Activated naive CD4-positive, alpha-beta T cell treated with anti-CD3 and anti-CD28 coated beads for 36 hours (primary cell): ENCODE results near the gene LHX6. TPM values are rescaled to one million over a fixed set of nuclear protein-coding genes. Genes with fewer than 3 reads are reported as not detected.

ENCODE experiments used
- CTCF ChIA-PET: fragments of 350-600 bp; sonication (Branson Sonifier 250); formaldehyde crosslinking; loops from one replicate; lab custom pipeline; 2021; ENCODE audit warnings: antibody characterized with exemption; lab: Charles Lee
- DNase-seq: peaks from one replicate; pipeline ENCODE4 v3.0.0-alpha.2; 2020
- H3K27ac Mint-ChIP-seq: one replicate; pipeline ENCODE4 v1.8.0; 2021; ENCODE audit warnings: mild to moderate bottlenecking, mixed read lengths
- H3K27me3 Mint-ChIP-seq: one replicate; pipeline ENCODE4 v1.8.0; 2021; ENCODE audit warnings: low read depth, mixed read lengths
- H3K36me3 Mint-ChIP-seq: one replicate; pipeline ENCODE4 v1.8.0; 2021; ENCODE audit warnings: low read depth, mixed read lengths
- H3K4me1 Mint-ChIP-seq: one replicate; pipeline ENCODE4 v1.8.0; 2021; ENCODE audit warnings: low read depth, mixed read lengths
- H3K4me3 Mint-ChIP-seq: one replicate; pipeline ENCODE4 v1.8.0; 2021; ENCODE audit warnings: mild to moderate bottlenecking, moderate library complexity, mixed read lengths
- H3K9me3 Mint-ChIP-seq: one replicate; pipeline ENCODE4 v1.8.0; 2021; ENCODE audit warnings: mixed read lengths
- intact Hi-C: fragments of 100-400 bp; cut with micrococcal nuclease; formaldehyde crosslinking; loops from one replicate; pipeline ENCODE4 v1.15.1; 2023
- total RNA-seq, 2 experiments: library from RNA; stranded (reverse); gene quantifications; one replicate each; pipeline ENCODE4 v1.2.3, GENCODE V29; 2021

LHX6 gene
- total RNA-seq, result under 1 TPM in 1 of 2 experiments, not detected in 1; 0.10 TPM

DNA sequence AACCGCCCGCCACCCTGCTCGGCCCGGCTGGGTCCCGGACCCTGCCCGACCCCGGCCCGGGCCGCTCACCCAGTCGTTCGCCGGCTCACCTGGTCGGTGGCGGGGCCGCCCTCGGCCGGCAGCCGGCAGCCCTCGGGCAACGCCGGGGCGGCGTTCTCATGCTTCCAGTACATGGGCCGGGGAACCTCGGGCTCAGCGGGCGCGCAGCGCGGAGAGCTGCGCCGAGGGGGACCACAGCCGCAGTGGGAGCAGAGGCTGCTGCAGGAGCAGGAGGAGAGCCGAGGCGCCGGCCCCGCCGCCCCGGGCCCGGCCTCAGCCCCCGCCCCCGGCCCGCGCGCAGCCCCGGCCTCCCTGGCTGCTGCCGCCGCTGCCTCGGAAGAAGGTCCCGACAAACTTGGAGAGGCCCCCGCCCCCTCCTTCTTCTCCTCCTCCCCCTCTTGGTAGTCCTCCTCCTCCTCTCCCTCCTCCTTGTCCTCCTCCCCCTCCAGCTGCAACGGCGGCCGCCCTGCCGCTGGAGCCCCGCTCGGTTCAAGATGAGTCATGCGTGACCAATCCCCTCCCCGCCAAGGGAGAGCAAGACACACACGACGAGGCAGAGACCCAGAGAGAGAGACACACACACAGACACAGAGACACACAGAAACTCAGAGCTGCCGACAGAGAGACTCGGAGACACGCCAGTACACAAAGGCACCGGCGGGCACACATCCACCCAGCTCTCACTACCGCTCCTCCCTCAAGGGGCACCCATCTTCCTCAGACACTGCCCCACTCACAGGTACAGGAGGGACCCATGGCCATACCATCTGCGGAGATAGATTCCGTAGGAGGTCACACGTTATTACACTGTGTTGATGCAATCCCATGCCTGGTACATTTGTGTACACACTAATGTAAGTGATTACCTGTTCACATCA, at the start of gene LHX6:
Gene LHX6, minus strand, starts transcription at position 390 of the 917 bp plus-strand sequence. Its CDS starts 217 bp downstream, at position 173.
- Mint-ChIP-seq H3K36me3 (no peaks in the 10 kb centered on the region), H3K27me3 (peaks cover 29% of the 10 kb centered on the region)
- CTCF ChIA-PET, result no interaction called here

GRCh38 chr9:122277285-122277897, 48.6 kb upstream of the LHX6 start:
- H3K4me3 Mint-ChIP-seq, result no peak overlapping the region
- H3K36me3 Mint-ChIP-seq, result peaks cover 68% of the 10 kb centered on the region
- peaks cover 5% of the 10 kb centered on the region for H3K9me3 Mint-ChIP-seq
- H3K27me3 Mint-ChIP-seq, result no peaks in the 10 kb centered on the region
- no peak overlapping the region for H3K27ac Mint-ChIP-seq
- intact Hi-C loops, result no loop called here
- H3K4me1 Mint-ChIP-seq, result peaks cover 19% of the 10 kb centered on the region
- CTCF ChIA-PET, result no interaction called here
- DNase-seq, result no peak

More for the DNA sequence above, at the start of gene LHX6:
- H3K4me1 Mint-ChIP-seq, result peaks cover 8% of the 10 kb centered on the region
- DNase-seq, result no peak
- intact Hi-C loops, result no loop called here
- peak within 1 kb of the TSS; percentile 53 for H3K4me3 Mint-ChIP-seq
- no peak within 1 kb of the TSS for H3K27ac Mint-ChIP-seq
- H3K9me3 Mint-ChIP-seq, result no peaks in the 10 kb centered on the region

- Mint-ChIP-seq H3K4me1 (peaks cover 20% of the 10 kb centered on the region), H3K9me3 (peaks cover 5% of the 10 kb centered on the region), H3K4me3 (no peak overlapping the region), H3K27me3 (no peaks in the 10 kb centered on the region), H3K27ac (no peak overlapping the region), H3K36me3 (peaks cover 66% of the 10 kb centered on the region)
- CTCF ChIA-PET, result interaction anchor here (0.6 to 1.1 kb wide), 2 partner anchors 43 to 177 kb away, joined by 3 read pairs; no protein-coding TSS in a partner anchor
- no peak for DNase-seq
- intact Hi-C loops, result no loop called here
Observed at GRCh38 chr9:122276096-122276495, 47.3 kb upstream of the LHX6 start.

- no peaks in the 10 kb centered on the region for H3K27me3 Mint-ChIP-seq
- peaks cover 5% of the 10 kb centered on the region for H3K9me3 Mint-ChIP-seq
- CTCF ChIA-PET, result no interaction called here
- DNase-seq, result no peak
- peaks cover 61% of the 10 kb centered on the region for H3K36me3 Mint-ChIP-seq
- intact Hi-C loops, result no loop called here
- peaks cover 28% of the 10 kb centered on the region for H3K4me1 Mint-ChIP-seq
- no peak overlapping the region for H3K4me3 Mint-ChIP-seq
- H3K27ac Mint-ChIP-seq, result no peak overlapping the region
Observed at GRCh38 chr9:122274055-122274454, 45.3 kb upstream of the LHX6 start.

GRCh38 chr9:122268041-122268814, 39.5 kb upstream of the LHX6 start:
- no peaks in the 10 kb centered on the region for H3K27me3 Mint-ChIP-seq
- no peaks in the 10 kb centered on the region for H3K9me3 Mint-ChIP-seq
- no peak overlapping the region for H3K27ac Mint-ChIP-seq
- H3K4me1 Mint-ChIP-seq, result peaks cover 37% of the 10 kb centered on the region
- intact Hi-C loops, result no loop called here
- no peak for DNase-seq
- H3K4me3 Mint-ChIP-seq, result no peak overlapping the region
- CTCF ChIA-PET, result interaction anchor here (1.2 kb wide), 1 partner anchor 169 kb away, joined by 4 read pairs; no protein-coding TSS in a partner anchor
- peaks cover 32% of the 10 kb centered on the region for H3K36me3 Mint-ChIP-seq

DNA sequence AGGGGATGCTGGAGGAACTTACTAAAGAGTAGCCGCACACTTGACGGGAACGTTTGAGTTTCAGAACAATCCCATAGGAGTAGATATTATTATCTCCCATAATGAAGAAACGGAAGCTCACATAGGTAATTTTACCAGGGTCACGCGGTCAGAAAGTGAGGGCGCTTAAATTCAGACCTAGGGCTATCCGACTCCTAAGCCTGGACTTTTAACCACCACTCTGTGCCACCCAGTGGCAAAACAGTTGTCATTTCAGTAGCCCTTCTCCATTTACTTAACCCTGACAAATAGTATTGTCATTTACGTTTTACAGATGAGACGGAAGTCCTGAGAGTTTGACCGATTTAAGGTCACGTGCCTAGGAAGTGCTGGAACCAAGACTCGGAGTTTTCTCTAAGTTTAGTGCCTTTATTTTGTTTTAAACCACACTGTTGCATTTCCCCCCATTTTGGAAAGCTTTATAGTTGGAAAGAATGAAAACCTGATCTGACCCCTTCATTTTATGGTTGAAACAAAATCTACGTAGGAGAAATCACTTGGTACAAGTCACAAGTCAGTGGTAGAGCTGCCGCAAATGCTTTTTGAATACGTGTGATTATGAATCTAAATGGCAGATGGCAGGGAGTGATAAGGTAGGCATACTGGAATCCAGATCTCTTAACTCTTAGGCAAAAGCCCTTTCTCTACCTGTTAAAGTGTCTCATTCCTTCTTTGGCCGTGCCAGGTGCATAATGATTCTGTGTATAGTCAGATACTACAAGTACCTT, 36.6 kb upstream of the LHX6 start:
- no peaks in the 10 kb centered on the region for H3K9me3 Mint-ChIP-seq
- peaks cover 18% of the 10 kb centered on the region for H3K36me3 Mint-ChIP-seq
- peaks cover 44% of the 10 kb centered on the region for H3K4me1 Mint-ChIP-seq
- CTCF ChIA-PET, result interaction anchor here (0.8 to 1.7 kb wide), 7 partner anchors 15 to 639 kb away, joined by 3 to 5 read pairs (median 3); partner anchors contain the start of genes MORN5 and NDUFA8
- peak overlapping the region; percentile 97 for H3K4me3 Mint-ChIP-seq
- intact Hi-C loops, result loop anchor here (1.0 to 2.0 kb wide), 2 partner anchors 81 to 139 kb away; no protein-coding TSS in a partner anchor
- H3K27me3 Mint-ChIP-seq, result no peaks in the 10 kb centered on the region
- peak; percentile 20 for DNase-seq
- H3K27ac Mint-ChIP-seq, result peak overlapping the region; percentile 96

- H3K4me3 Mint-ChIP-seq, result peak within 1 kb of the TSS; percentile 97
- peaks cover 42% of the 10 kb centered on the region for H3K4me1 Mint-ChIP-seq
- H3K36me3 Mint-ChIP-seq, result peaks cover 15% of the 10 kb centered on the region
- DNase-seq, result peak; percentile 90
- CTCF ChIA-PET, result interaction anchor here (0.8 to 1.7 kb wide), 6 partner anchors 16 to 639 kb away, joined by 3 to 5 read pairs (median 3); partner anchors contain the start of genes MORN5 and NDUFA8
- no peaks in the 10 kb centered on the region for H3K9me3 Mint-ChIP-seq
- intact Hi-C loops, result loop anchor here (1.0 to 2.0 kb wide), 5 partner anchors 82 to 667 kb away; partner anchors contain the start of genes MORN5, NDUFA8, TTLL11 and ZBTB26
- H3K27me3 Mint-ChIP-seq, result no peaks in the 10 kb centered on the region
- H3K27ac Mint-ChIP-seq, result peak within 1 kb of the TSS; percentile 96
Observed at GRCh38 chr9:122264360-122265148, 35.8 kb upstream of the LHX6 start, which contains the start of the genes MRRF and RBM18. Gene MRRF (plus strand): TSS chr9:122264882. CDS start chr9:122270892, 6,010 bp downstream. Gene RBM18 (minus strand): TSS chr9:122264840. CDS start chr9:122261492, 3,348 bp downstream.

GRCh38 chr9:122263699-122264349, 35.1 kb upstream of the LHX6 start:
- Mint-ChIP-seq H3K36me3 (peaks cover 20% of the 10 kb centered on the region), H3K4me1 (peaks cover 42% of the 10 kb centered on the region), H3K9me3 (no peaks in the 10 kb centered on the region), H3K4me3 (peak overlapping the region; percentile 97), H3K27ac (peak overlapping the region; percentile 96), H3K27me3 (no peaks in the 10 kb centered on the region)
- intact Hi-C loops, result loop anchor here (1.0 to 2.0 kb wide), 4 partner anchors 105 to 667 kb away; partner anchors contain the start of genes MORN5, NDUFA8, TTLL11 and ZBTB26
- CTCF ChIA-PET, result interaction anchor here (1.0 to 1.7 kb wide), 4 partner anchors 87 to 156 kb away, joined by 3 to 5 read pairs (median 3); partner anchors contain the start of genes MORN5 and NDUFA8
- DNase-seq, result no peak

DNA sequence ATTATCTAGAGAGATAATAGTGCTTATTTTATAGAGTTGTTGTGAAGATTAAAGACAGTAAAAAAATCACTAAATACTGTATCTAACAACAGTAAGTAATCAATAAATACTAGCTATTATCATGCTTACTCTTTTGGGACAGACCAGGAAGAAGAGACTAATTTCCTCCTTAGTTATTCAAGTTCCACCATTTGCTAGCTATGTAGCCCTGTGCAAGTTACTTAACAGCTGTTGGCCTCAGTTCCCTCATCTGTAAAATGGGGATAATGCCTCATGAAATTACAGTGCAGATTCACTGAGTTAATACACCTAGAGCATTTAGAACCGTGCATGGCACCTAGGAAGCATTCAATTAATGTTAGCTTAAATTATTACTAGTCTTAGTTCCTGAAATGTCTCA, 33.3 kb upstream of the LHX6 start:
- peaks cover 46% of the 10 kb centered on the region for H3K4me1 Mint-ChIP-seq
- H3K27ac Mint-ChIP-seq, result peak overlapping the region; percentile 36
- intact Hi-C loops, result no loop called here
- H3K4me3 Mint-ChIP-seq, result no peak overlapping the region
- no peak for DNase-seq
- CTCF ChIA-PET, result no interaction called here
- no peaks in the 10 kb centered on the region for H3K9me3 Mint-ChIP-seq
- H3K36me3 Mint-ChIP-seq, result peaks cover 25% of the 10 kb centered on the region
- H3K27me3 Mint-ChIP-seq, result no peaks in the 10 kb centered on the region

GRCh38 chr9:122261469-122261881, 32.7 kb upstream of the LHX6 start:
- intact Hi-C loops, result no loop called here
- Mint-ChIP-seq H3K9me3 (no peaks in the 10 kb centered on the region), H3K36me3 (peaks cover 24% of the 10 kb centered on the region), H3K27ac (no peak overlapping the region), H3K4me3 (no peak overlapping the region), H3K27me3 (no peaks in the 10 kb centered on the region), H3K4me1 (peaks cover 45% of the 10 kb centered on the region)
- DNase-seq, result no peak
- CTCF ChIA-PET, result no interaction called here
